Ascending aorta (tissue), 2 donors: ENCODE measurements around the gene PLSCR2. TPM values are rescaled to one million over a fixed set of nuclear protein-coding genes. Genes with fewer than 3 reads are reported as not detected.
"Not testable (repeated sequence)": the region's sequence is repeated elsewhere in the genome, so short reads cannot be mapped to it uniquely, and the experiment has no call there.

Source experiments
- DNase-seq, 2 donors: peaks; one replicate each; pipeline ENCODE4 v3.0.0-alpha.2; 2019; ENCODE audit warnings: low spot score in 2 of 2
- H3K27ac ChIP-seq, 2 donors: fragments of 200-600 bp; sonication (generic); one replicate each; pipeline ENCODE4 v1.5.1; 2016 to 2017; ENCODE audit warnings: mild to moderate bottlenecking in 1 of 2
- H3K27me3 ChIP-seq: fragments of 200-600 bp; sonication (generic); one replicate; pipeline ENCODE4 v1.5.1; 2017
- H3K36me3 ChIP-seq, 2 donors: fragments of 200-600 bp; sonication (generic); one replicate each; pipeline ENCODE4 v1.5.1; 2016
- H3K4me1 ChIP-seq, 2 donors: fragments of 200-600 bp; sonication (generic); one replicate each; pipeline ENCODE4 v1.5.1; 2016 to 2017; ENCODE audit warnings: mild to moderate bottlenecking in 1 of 2
- H3K4me3 ChIP-seq, 2 donors: fragments of 200-600 bp; sonication (generic); one replicate each; pipeline ENCODE4 v1.5.1; 2016 to 2017; ENCODE audit warnings: mild to moderate bottlenecking in 1 of 2
- H3K9me3 ChIP-seq, 2 donors: fragments of 200-600 bp; sonication (generic); one replicate each; pipeline ENCODE4 v1.5.1; 2016
- intact Hi-C: fragments of 100-400 bp; cut with DNase I; formaldehyde crosslinking; loops from one replicate; pipeline ENCODE4 v1.15.1; 2023
- total RNA-seq: library from RNA; depleted of rRNA; stranded (reverse); fragments of >200 nt; gene quantifications from one replicate; pipeline ENCODE4 v1.1.0, GENCODE V29; 2016
- TF ChIP-seq, protein P1 (sequence below), 3 experiments: fragments of 200-600 bp in 2 of 3; fragments of 450-650 bp in 1 of 3; sonication (generic) in 2 of 3; IDR thresholded peaks; one replicate each; pipeline ENCODE4 v1.5.1; 2016 to 2019; ENCODE audit warnings: antibody characterized with exemption in 3 of 3, mild to moderate bottlenecking in 1 of 3, moderate library complexity in 1 of 3

Gene PLSCR2
- total RNA-seq, 1 donor from 2014 or later = not detected

DNA sequence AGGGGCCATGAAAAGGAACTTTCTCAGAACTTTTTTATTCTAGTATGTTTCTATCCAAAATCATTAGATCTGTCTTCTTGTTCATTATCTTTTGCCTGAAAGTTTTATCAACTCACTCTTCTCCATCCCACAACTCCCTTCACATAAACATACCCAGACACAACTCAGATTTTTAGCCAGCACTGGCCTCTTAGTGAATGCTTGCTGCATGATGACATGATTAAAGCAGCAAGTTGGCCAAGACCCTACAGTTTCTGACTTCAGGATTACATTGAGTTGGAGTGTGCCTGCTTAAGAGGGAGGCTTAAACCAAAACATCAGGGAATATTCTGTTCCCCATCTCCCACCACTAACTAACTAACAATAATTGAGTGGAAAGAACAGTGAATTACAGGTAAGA is 38.1 kb downstream of the PLSCR2 start:
- H3K4me3 ChIP-seq = no peak overlapping the region
- no peaks in the 10 kb centered on the region for H3K36me3 ChIP-seq
- H3K9me3 ChIP-seq = peaks cover 8 to 10% of the 10 kb centered on the region in 2 donors
- H3K27ac ChIP-seq = no peak overlapping the region
- DNase-seq = no peak
- TF ChIP-seq, protein P1, sequence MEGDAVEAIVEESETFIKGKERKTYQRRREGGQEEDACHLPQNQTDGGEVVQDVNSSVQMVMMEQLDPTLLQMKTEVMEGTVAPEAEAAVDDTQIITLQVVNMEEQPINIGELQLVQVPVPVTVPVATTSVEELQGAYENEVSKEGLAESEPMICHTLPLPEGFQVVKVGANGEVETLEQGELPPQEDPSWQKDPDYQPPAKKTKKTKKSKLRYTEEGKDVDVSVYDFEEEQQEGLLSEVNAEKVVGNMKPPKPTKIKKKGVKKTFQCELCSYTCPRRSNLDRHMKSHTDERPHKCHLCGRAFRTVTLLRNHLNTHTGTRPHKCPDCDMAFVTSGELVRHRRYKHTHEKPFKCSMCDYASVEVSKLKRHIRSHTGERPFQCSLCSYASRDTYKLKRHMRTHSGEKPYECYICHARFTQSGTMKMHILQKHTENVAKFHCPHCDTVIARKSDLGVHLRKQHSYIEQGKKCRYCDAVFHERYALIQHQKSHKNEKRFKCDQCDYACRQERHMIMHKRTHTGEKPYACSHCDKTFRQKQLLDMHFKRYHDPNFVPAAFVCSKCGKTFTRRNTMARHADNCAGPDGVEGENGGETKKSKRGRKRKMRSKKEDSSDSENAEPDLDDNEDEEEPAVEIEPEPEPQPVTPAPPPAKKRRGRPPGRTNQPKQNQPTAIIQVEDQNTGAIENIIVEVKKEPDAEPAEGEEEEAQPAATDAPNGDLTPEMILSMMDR (IDR thresholded peaks at IDR 0.05) = no peak
- no peaks in the 10 kb centered on the region for H3K27me3 ChIP-seq
- no peaks in the 10 kb centered on the region for H3K4me1 ChIP-seq
- intact Hi-C loops = no loop called here

DNA sequence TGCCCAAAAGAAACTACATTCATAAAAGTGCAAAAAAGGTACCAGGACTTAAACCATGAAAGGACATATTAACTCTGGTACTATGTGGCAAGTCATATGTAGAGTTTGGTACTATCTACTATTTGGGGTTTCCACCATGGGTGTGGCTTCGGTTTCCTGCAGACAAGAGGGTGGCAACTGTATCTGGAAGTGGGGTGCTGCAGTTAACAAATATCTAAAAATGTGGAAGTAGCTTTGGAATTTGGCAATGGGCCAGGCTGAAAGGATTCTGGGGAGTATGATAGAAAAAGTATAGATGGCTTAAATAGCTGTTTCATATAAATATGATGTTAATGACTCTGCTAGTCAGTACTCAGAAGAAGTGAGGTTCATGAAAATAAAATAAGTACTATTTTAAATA is 44.0 kb downstream of the PLSCR2 start:
- Histone ChIP-seq H3K9me3 (peaks cover 8 to 10% of the 10 kb centered on the region in 2 donors), H3K36me3 (no peaks in the 10 kb centered on the region), H3K27ac (no peak overlapping the region), H3K4me1 (no peaks in the 10 kb centered on the region), H3K4me3 (no peak overlapping the region), H3K27me3 (no peaks in the 10 kb centered on the region)
- intact Hi-C loops = no loop called here
- no peak for DNase-seq
- TF ChIP-seq, protein P1 (IDR thresholded peaks at IDR 0.05) = no peak

DNA sequence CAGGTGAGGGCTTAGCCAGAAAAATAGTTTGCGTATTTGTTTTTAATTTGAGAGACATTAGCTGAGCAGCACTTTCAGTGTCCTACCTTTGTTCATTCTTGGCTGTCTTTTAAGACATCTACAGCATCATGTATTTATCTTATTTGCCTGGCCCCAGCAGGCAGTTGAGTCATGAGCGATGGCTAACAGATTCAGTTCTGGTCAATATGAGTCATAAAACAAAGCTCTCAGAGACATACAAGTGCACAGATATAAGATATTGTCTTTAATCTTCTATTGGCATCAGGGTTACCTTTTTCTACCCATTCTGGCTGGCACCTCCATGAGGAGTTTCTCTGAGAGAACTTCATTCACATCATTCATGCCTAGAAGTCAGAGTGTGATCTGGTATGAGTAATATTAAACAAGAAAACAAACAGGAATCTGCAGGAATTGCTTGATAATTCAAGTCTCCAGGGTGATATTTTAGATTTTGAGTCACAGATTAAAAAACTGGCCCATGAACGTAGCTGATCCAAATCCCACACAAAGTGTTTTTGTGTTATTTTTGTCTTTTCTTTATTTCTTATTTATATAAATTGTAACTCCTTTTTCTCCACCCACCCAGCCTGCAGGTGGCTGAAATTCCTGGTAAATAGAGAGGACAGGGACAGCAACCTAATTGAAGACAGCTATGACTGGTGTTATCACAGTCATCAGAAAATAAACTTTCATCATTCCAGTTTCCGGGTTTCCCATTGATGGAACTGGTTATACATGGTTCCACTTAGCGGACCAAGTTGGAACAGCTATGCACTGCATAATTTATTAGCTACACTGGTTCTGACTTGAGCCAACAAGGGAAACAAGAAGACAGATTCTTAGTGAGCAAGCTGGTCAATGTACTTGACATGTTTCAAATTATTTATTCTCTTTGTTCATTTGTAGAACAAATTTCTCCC is 47.3 kb downstream of the PLSCR2 start:
- H3K4me1 ChIP-seq = no peaks in the 10 kb centered on the region
- no peak for DNase-seq
- no peak overlapping the region for H3K4me3 ChIP-seq
- no peaks in the 10 kb centered on the region for H3K36me3 ChIP-seq
- no peaks in the 10 kb centered on the region for H3K9me3 ChIP-seq
- intact Hi-C loops = no loop called here
- TF ChIP-seq, protein P1 (IDR thresholded peaks at IDR 0.05) = no peak
- no peaks in the 10 kb centered on the region for H3K27me3 ChIP-seq
- H3K27ac ChIP-seq = no peak overlapping the region

DNA sequence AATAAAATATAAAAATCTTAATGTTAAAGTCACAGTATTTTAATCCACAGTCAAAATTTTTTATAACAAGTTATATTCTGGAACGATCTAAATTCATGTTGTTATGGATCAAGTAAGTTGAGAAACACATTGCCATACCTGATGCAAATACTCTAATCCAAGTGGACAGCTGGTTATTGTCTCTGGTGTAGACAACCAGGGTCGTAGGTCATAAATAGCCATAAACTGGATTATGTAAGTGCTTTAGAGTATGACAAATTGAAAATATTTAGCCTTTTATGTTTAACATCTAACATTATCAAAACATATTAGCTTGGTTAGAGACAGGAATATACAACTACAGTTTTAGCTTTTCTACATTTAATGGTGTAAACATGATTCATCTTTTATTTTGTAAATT is 53.0 kb downstream of the PLSCR2 start:
- intact Hi-C loops = no loop called here
- TF ChIP-seq, protein P1 (IDR thresholded peaks at IDR 0.05) = no peak
- H3K4me1 ChIP-seq = no peaks in the 10 kb centered on the region

DNA sequence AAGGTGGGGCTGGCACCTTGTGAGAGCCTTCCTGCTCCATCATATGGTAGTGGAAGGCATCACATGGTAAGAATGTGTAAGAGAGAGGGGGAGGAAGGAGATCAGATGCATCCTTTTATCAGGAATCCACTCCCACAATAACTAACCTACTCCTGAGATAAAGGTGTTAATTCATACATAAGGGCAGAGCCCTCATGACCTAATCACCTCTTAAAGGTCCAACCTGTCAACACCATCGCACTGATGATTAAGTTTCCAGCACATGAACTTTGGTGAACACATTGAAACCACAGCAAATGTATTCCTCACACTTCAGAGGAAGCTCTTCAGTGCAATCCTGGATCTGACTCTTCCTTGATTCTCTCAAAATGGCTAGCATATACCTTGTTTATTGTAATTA is 55.4 kb downstream of the PLSCR2 start:
- Histone ChIP-seq H3K9me3 (peaks cover 0 to 8% of the 10 kb centered on the region in 2 donors), H3K4me1 (no peaks in the 10 kb centered on the region), H3K27ac (no peak overlapping the region), H3K27me3 (no peaks in the 10 kb centered on the region), H3K4me3 (no peak overlapping the region), H3K36me3 (no peaks in the 10 kb centered on the region)
- DNase-seq = no peak
- intact Hi-C loops = no loop called here
- TF ChIP-seq, protein P1 (IDR thresholded peaks at IDR 0.05) = no peak

More for the DNA sequence above, 53.0 kb downstream of the PLSCR2 start:
- H3K27ac ChIP-seq = no peak overlapping the region
- no peaks in the 10 kb centered on the region for H3K36me3 ChIP-seq
- DNase-seq = no peak
- no peak overlapping the region for H3K4me3 ChIP-seq
- H3K27me3 ChIP-seq = no peaks in the 10 kb centered on the region
- peaks cover 0 to 8% of the 10 kb centered on the region in 2 donors for H3K9me3 ChIP-seq

DNA sequence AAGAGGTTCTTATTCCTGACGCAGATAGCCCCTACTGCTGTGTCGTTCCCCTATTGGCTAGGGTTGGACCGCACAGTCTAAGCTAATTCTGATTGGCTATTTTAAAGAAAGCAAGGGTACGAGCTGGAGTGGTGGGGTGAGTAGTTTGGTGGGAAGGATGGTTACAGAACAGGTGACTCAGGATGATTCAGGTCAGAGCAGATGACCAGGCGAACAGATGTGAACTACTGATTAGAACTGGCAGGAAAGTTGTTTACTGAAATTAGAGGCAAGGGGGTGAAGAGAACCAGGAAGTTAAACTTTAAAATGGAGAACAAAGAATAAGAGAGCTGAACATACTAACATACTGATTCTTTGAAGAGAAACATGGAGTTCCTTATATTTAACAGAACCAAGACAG is 56.6 kb downstream of the PLSCR2 start:
- H3K27ac ChIP-seq, H3K4me1 ChIP-seq, H3K36me3 ChIP-seq, intact Hi-C loops, H3K9me3 ChIP-seq, H3K27me3 ChIP-seq, DNase-seq, H3K4me3 ChIP-seq: not testable (repeated sequence)
